GM12891 (cell line): ENCODE results near the gene MEIS1.

ENCODE experiments used
- POLR2A ChIP-seq: IDR thresholded peaks from 2 replicates; pipeline ENCODE4 v1.6.1; 2011; ENCODE audit warnings: low read depth, low read length, control low read depth
- POLR2AphosphoS5 ChIP-seq: IDR thresholded peaks from 2 replicates; pipeline ENCODE4 v1.6.1; 2011; ENCODE audit warnings: low read depth, low read length, control low read depth
- POU2F2 ChIP-seq: IDR thresholded peaks from 2 replicates; pipeline ENCODE4 v1.6.1; 2011; ENCODE audit warnings: low read depth, mild to moderate bottlenecking, control low read depth, low read length, moderate library complexity
- SPI1 ChIP-seq: IDR thresholded peaks from 2 replicates; pipeline ENCODE4 v1.6.1; 2011; ENCODE audit warnings: low read depth, low read length, control low read depth
- TAF1 ChIP-seq: IDR thresholded peaks from 2 replicates; pipeline ENCODE4 v1.6.1; 2011; ENCODE audit warnings: low read depth, low read length, control low read depth

- TF ChIP-seq POLR2AphosphoS5 (no peak), POLR2A (no peak), TAF1 (no peak), SPI1 (no peak), POU2F2 (no peak)
Measured at GRCh38 chr2:66575625-66576310, 140.8 kb downstream of the MEIS1 start.
